Peyer's patch (tissue), 4 donors: ENCODE measurements around the gene SCART1.

Source experiments
- CTCF ChIP-seq, 6 experiments: fragments of 450-650 bp in 4 of 6; fragments of 200-600 bp in 2 of 6; sonication (generic) in 1 of 6; IDR thresholded peaks; one replicate each; pipeline ENCODE4 v1.5.1; 2017 to 2019; ENCODE audit warnings: antibody characterized with exemption in 6 of 6, mild to moderate bottlenecking in 3 of 6, moderate library complexity in 1 of 6
- POLR2A ChIP-seq, 2 donors: fragments of 450-650 bp; IDR thresholded peaks; one replicate each; pipeline ENCODE4 v1.5.1; 2017; ENCODE audit warnings: antibody characterized with exemption in 2 of 2, mild to moderate bottlenecking in 2 of 2, moderate library complexity in 2 of 2

GRCh38 chr10:133471300-133472109 lies 17.8 kb downstream of the SCART1 start:
- no peak for TF ChIP-seq POLR2A (IDR thresholded peaks at IDR 0.05)
- no peak for TF ChIP-seq CTCF (IDR thresholded peaks at IDR 0.05)
